GM23338 (cell line): ENCODE results near the gene ST8SIA6. TPM values are rescaled to one million over a fixed set of nuclear protein-coding genes. Genes with fewer than 3 reads are reported as not detected.

Experiments used
- ATAC-seq: fragments of 200-7000 bp; cut with Tn5 transposase; 3 replicates; pipeline ENCODE4 v1.9.1; 2020
- DNase-seq: peaks from one replicate; pipeline ENCODE4 v3.0.0-alpha.2; 2015; ENCODE audit warnings: low spot score
- H2AFZ ChIP-seq: fragments of 200-600 bp; sonication (generic); 2 replicates; pipeline ENCODE4 v1.8.0; 2016; ENCODE audit warnings: antibody characterized with exemption, mild to moderate bottlenecking, moderate library complexity
- H3F3A ChIP-seq: fragments of 200-600 bp; sonication (generic); replicated peaks from 2 replicates; pipeline ENCODE4 v1.8.0; 2017; ENCODE audit warnings: antibody characterized with exemption, mixed run types, low read depth
- H3K27ac ChIP-seq: fragments of 200-600 bp; sonication (generic); 2 replicates; pipeline ENCODE4 v1.6.1; 2016; ENCODE audit warnings: low read depth
- H3K27me3 ChIP-seq: fragments of 200-600 bp; sonication (generic); 2 replicates; pipeline ENCODE4 v1.8.0; 2016; ENCODE audit warnings: mild to moderate bottlenecking, mixed run types, moderate library complexity; ENCODE audit not compliant: insufficient read depth
- H3K36me3 ChIP-seq: fragments of 200-600 bp; sonication (generic); 2 replicates; pipeline ENCODE4 v1.8.0; 2016; ENCODE audit warnings: mild to moderate bottlenecking; ENCODE audit not compliant: insufficient read depth
- H3K4me1 ChIP-seq: fragments of 200-600 bp; sonication (generic); 2 replicates; pipeline ENCODE4 v1.8.0; 2016; ENCODE audit warnings: mild to moderate bottlenecking, moderate library complexity; ENCODE audit not compliant: insufficient read depth
- H3K4me2 ChIP-seq: fragments of 200-600 bp; sonication (generic); 2 replicates; pipeline ENCODE4 v1.7.1; 2017; ENCODE audit warnings: mixed run types
- H3K4me3 ChIP-seq: fragments of 200-600 bp; sonication (generic); 2 replicates; pipeline ENCODE4 v1.6.1; 2016; ENCODE audit warnings: mixed run types
- H3K79me2 ChIP-seq: fragments of 200-600 bp; sonication (generic); replicated peaks from 2 replicates; pipeline ENCODE4 v1.8.0; 2017; ENCODE audit warnings: mild to moderate bottlenecking; ENCODE audit not compliant: insufficient read depth
- H3K9me2 ChIP-seq: fragments of 200-600 bp; sonication (generic); 2 replicates; pipeline ENCODE4 v1.8.0; 2017; ENCODE audit not compliant: insufficient read depth
- H4K20me1 ChIP-seq: fragments of 200-600 bp; sonication (generic); replicated peaks from 2 replicates; pipeline ENCODE4 v1.8.0; 2017; ENCODE audit warnings: mild to moderate bottlenecking; ENCODE audit not compliant: insufficient read depth
- H3K27ac Mint-ChIP-seq: 2 replicates; pipeline ENCODE4 v1.8.0; 2020; ENCODE audit warnings: inconsistent platforms, mild to moderate bottlenecking, moderate library complexity, mixed read lengths
- H3K27me3 Mint-ChIP-seq: 3 replicates; pipeline ENCODE4 v1.8.0; 2022; ENCODE audit warnings: low read depth, mild to moderate bottlenecking, moderate library complexity, mixed read lengths, inconsistent platforms; ENCODE audit not compliant: insufficient read depth, poor library complexity
- H3K36me3 Mint-ChIP-seq: 3 replicates; pipeline ENCODE4 v1.8.0; 2021; ENCODE audit warnings: low read depth, mild to moderate bottlenecking, inconsistent platforms, moderate library complexity, mixed read lengths
- H3K4me1 Mint-ChIP-seq: 3 replicates; pipeline ENCODE4 v1.8.0; 2020; ENCODE audit warnings: mild to moderate bottlenecking, inconsistent platforms, mixed read lengths
- H3K4me3 Mint-ChIP-seq: 3 replicates; pipeline ENCODE4 v1.8.0; 2021; ENCODE audit warnings: moderate library complexity, mild to moderate bottlenecking, inconsistent platforms, mixed read lengths
- H3K9me3 Mint-ChIP-seq: 3 replicates; pipeline ENCODE4 v1.8.0; 2020; ENCODE audit warnings: moderate library complexity, mild to moderate bottlenecking, inconsistent platforms, mixed read lengths
- CTCF ChIP-seq, 2 experiments: fragments of 200-600 bp in 1 of 2; sonication (generic) in 1 of 2; conservative IDR thresholded peaks; 2 replicates each; pipeline versions ENCODE4 v1.5.1 to v1.6.1; 2016 to 2017; ENCODE audit warnings: antibody characterized with exemption in 2 of 2, low read depth in 2 of 2, mild to moderate bottlenecking in 2 of 2, moderate library complexity in 1 of 2
- ETS1 ChIP-seq: IDR thresholded peaks from 2 replicates; pipeline ENCODE4 v1.6.1; 2016; ENCODE audit warnings: antibody characterized with exemption
- EZH2 ChIP-seq: fragments of 200-600 bp; sonication (generic); IDR thresholded peaks from one replicate; pipeline ENCODE4 v1.8.0; 2017; ENCODE audit warnings: antibody characterized with exemption, mild to moderate bottlenecking, low read depth; ENCODE audit not compliant: unreplicated experiment
- EZH2phosphoT487 ChIP-seq: fragments of 200-600 bp; sonication (generic); IDR thresholded peaks from one replicate; pipeline ENCODE4 v1.8.1; 2018; ENCODE audit warnings: antibody characterized with exemption; ENCODE audit not compliant: unreplicated experiment
- NANOG ChIP-seq: IDR thresholded peaks from 2 replicates; pipeline ENCODE4 v1.6.1; 2016; ENCODE audit warnings: antibody characterized with exemption, borderline replicate concordance
- POLR2AphosphoS5 ChIP-seq: IDR thresholded peaks from 2 replicates; pipeline ENCODE4 v1.6.1; 2016; ENCODE audit warnings: antibody characterized with exemption, low read depth
- REST ChIP-seq: IDR thresholded peaks from one replicate; pipeline ENCODE4 v1.6.1; 2018; ENCODE audit warnings: antibody characterized with exemption; ENCODE audit not compliant: unreplicated experiment
- ZNF331 ChIP-seq: fragments of 250-450 bp; sonication (Bioruptor Pico); IDR thresholded peaks from 2 replicates; pipeline ENCODE4 v1.5.0; 2020; ENCODE audit warnings: low read depth, mild to moderate bottlenecking, moderate library complexity
- polyA plus RNA-seq: library from polyadenylated mRNA; unstranded; fragments of >200 nt; fragmentation: Nextera tagmentation; extraction: Ambion mirVana; gene quantifications from 2 replicates; pipeline ENCODE4 v1.2.1, GENCODE V29; 2016
- total RNA-seq: library from RNA; depleted of rRNA; stranded (reverse); fragments of >200 nt; shearing (Covaris generic); gene quantifications from 2 replicates; pipeline ENCODE4 v1.2.3, GENCODE V29; 2014
- TF ChIP-seq, protein P1 (sequence below): fragments of 250-450 bp; sonication (Bioruptor Pico); IDR thresholded peaks from 2 replicates; pipeline ENCODE4 v1.5.0; 2020; ENCODE audit warnings: mild to moderate bottlenecking, moderate library complexity

Gene ST8SIA6
- total and polyA plus RNA-seq, 2 experiments from 2014 or later = 1.6 to 2.3 TPM

GRCh38 chr10:17358461-17358860 is 95.9 kb downstream of the ST8SIA6 start (continued):
- TF ChIP-seq ETS1 (no peak), EZH2phosphoT487 (no peak)

DNA sequence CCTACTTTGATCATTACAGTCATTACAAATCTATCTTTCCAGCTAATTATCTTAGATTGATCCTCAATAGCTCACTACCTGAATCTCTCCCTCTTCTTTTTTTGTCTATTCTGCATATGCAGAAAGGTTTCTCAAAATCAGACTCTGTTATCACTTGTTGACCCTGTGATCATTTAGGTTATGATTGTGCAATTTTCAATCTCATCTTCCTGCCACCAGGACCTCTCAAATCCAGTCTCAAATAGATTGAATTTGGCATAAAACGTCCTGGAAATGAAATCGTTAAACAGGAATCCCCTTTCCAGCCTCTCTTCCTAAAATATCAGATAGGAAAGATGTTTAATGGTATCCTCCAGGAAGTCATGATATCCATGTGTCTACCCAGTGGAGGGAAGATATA is 96.6 kb downstream of the ST8SIA6 start:
- H3K36me3 ChIP-seq = no peaks in the 10 kb centered on the region
- Mint-ChIP-seq H3K9me3 (no peaks in the 10 kb centered on the region), H3K27me3 (no peaks in the 10 kb centered on the region), H3K27ac (no peak overlapping the region), H3K4me3 (no peak overlapping the region), H3K36me3 (no peaks in the 10 kb centered on the region), H3K4me1 (no peaks in the 10 kb centered on the region)
- no peaks in the 10 kb centered on the region for H3K9me2 ChIP-seq
- ATAC-seq (no peak), DNase-seq (no peak)
- no peaks in the 10 kb centered on the region for H3K27me3 ChIP-seq
- no peak overlapping the region for H3K27ac ChIP-seq
- H3K4me1 ChIP-seq = no peaks in the 10 kb centered on the region; the same call in 1 of the 2 replicates
- no peak overlapping the region for H3K4me2 ChIP-seq
- H3K4me3 ChIP-seq = no peak overlapping the region
- H2AFZ ChIP-seq = no peak overlapping the region
- no peaks in the 10 kb centered on the region for H3K79me2 ChIP-seq
- H3F3A ChIP-seq = no peaks in the 10 kb centered on the region
- TF ChIP-seq, protein P1, sequence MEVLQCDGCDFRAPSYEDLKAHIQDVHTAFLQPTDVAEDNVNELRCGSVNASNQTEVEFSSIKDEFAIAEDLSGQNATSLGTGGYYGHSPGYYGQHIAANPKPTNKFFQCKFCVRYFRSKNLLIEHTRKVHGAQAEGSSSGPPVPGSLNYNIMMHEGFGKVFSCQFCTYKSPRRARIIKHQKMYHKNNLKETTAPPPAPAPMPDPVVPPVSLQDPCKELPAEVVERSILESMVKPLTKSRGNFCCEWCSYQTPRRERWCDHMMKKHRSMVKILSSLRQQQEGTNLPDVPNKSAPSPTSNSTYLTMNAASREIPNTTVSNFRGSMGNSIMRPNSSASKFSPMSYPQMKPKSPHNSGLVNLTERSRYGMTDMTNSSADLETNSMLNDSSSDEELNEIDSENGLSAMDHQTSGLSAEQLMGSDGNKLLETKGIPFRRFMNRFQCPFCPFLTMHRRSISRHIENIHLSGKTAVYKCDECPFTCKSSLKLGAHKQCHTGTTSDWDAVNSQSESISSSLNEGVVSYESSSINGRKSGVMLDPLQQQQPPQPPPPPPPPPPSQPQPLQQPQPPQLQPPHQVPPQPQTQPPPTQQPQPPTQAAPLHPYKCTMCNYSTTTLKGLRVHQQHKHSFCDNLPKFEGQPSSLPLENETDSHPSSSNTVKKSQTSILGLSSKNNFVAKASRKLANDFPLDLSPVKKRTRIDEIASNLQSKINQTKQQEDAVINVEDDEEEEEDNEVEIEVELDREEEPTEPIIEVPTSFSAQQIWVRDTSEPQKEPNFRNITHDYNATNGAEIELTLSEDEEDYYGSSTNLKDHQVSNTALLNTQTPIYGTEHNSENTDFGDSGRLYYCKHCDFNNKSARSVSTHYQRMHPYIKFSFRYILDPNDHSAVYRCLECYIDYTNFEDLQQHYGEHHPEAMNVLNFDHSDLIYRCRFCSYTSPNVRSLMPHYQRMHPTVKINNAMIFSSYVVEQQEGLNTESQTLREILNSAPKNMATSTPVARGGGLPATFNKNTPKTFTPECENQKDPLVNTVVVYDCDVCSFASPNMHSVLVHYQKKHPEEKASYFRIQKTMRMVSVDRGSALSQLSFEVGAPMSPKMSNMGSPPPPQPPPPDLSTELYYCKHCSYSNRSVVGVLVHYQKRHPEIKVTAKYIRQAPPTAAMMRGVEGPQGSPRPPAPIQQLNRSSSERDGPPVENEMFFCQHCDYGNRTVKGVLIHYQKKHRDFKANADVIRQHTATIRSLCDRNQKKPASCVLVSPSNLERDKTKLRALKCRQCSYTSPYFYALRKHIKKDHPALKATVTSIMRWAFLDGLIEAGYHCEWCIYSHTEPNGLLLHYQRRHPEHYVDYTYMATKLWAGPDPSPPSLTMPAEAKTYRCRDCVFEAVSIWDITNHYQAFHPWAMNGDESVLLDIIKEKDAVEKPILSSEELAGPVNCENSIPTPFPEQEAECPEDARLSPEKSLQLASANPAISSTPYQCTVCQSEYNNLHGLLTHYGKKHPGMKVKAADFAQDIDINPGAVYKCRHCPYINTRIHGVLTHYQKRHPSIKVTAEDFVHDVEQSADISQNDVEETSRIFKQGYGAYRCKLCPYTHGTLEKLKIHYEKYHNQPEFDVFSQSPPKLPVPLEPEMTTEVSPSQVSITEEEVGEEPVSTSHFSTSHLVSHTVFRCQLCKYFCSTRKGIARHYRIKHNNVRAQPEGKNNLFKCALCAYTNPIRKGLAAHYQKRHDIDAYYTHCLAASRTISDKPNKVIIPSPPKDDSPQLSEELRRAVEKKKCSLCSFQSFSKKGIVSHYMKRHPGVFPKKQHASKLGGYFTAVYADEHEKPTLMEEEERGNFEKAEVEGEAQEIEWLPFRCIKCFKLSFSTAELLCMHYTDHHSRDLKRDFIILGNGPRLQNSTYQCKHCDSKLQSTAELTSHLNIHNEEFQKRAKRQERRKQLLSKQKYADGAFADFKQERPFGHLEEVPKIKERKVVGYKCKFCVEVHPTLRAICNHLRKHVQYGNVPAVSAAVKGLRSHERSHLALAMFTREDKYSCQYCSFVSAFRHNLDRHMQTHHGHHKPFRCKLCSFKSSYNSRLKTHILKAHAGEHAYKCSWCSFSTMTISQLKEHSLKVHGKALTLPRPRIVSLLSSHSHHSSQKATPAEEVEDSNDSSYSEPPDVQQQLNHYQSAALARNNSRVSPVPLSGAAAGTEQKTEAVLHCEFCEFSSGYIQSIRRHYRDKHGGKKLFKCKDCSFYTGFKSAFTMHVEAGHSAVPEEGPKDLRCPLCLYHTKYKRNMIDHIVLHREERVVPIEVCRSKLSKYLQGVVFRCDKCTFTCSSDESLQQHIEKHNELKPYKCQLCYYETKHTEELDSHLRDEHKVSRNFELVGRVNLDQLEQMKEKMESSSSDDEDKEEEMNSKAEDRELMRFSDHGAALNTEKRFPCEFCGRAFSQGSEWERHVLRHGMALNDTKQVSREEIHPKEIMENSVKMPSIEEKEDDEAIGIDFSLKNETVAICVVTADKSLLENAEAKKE = no peak
- no peak for TF ChIP-seq EZH2
- no peak for TF ChIP-seq POLR2AphosphoS5
- TF ChIP-seq EZH2phosphoT487 = no peak
- TF ChIP-seq ETS1 = no peak
- no peak for TF ChIP-seq NANOG
- no peak for TF ChIP-seq ZNF331 (CRISPR knock-in tag)
- no peak for TF ChIP-seq REST
- no peak for TF ChIP-seq CTCF (conservative IDR thresholded peaks at IDR 0.05; ENCODE audit: low read depth in 2 of 2)
- H4K20me1 ChIP-seq = no peaks in the 10 kb centered on the region
